ENCODE data around the gene KCNJ14.

- TF ChIP-seq CTCF (IDR thresholded peaks at IDR 0.05; ENCODE audit: poor library complexity, severe bottlenecking) (no peak), POLR2AphosphoS5 (IDR thresholded peaks at IDR 0.05) (no peak), EZH2 (IDR thresholded peaks at IDR 0.05; ENCODE audit: borderline replicate concordance, insufficient read depth, low read length, poor library complexity, severe bottlenecking) (no peak), TAF1 (IDR thresholded peaks at IDR 0.05; ENCODE audit: low read depth) (peak; percentile 4), EP300 (conservative IDR thresholded peaks at IDR 0.05; ENCODE audit: poor library complexity, severe bottlenecking) (no peak), RAD21 (conservative IDR thresholded peaks at IDR 0.05) (no peak)
Observed at GRCh38 chr19:48511321-48511731, 56.0 kb downstream of the KCNJ14 start.
